HEK293 (cell line): Measurements from ENCODE around the gene PI16.

Experiments used
- EGR2 ChIP-seq: fragments of 450-650 bp; formaldehyde crosslinking; IDR thresholded peaks from 2 replicates; pipeline ENCODE4 v1.5.1; 2016; ENCODE audit warnings: low read depth, missing biosample characterization, missing genetic modification characterization
- SETDB1 ChIP-seq: IDR thresholded peaks from one replicate; pipeline ENCODE4 v1.6.1; 2017; ENCODE audit warnings: mild to moderate bottlenecking, low read length, moderate library complexity, mixed read lengths; ENCODE audit not compliant: insufficient read length
- SP3 ChIP-seq: fragments of 450-650 bp; formaldehyde crosslinking; IDR thresholded peaks from 2 replicates; pipeline ENCODE4 v1.5.1; 2016; ENCODE audit warnings: missing biosample characterization, missing genetic modification characterization
- YY1 ChIP-seq: fragments of 450-650 bp; formaldehyde crosslinking; IDR thresholded peaks from 2 replicates; pipeline ENCODE4 v1.5.1; 2018; ENCODE audit warnings: missing biosample characterization, missing genetic modification characterization
- ZNF132 ChIP-seq: fragments of 450-650 bp; formaldehyde crosslinking; IDR thresholded peaks from 2 replicates; pipeline ENCODE4 v1.5.1; 2017; ENCODE audit warnings: missing biosample characterization, missing genetic modification characterization, borderline replicate concordance
- ZNF423 ChIP-seq: fragments of 450-650 bp; formaldehyde crosslinking; IDR thresholded peaks from 2 replicates; pipeline ENCODE4 v1.5.1; 2016; ENCODE audit warnings: missing biosample characterization, missing genetic modification characterization
- ZNF48 ChIP-seq: fragments of 450-650 bp; formaldehyde crosslinking; IDR thresholded peaks from 2 replicates; pipeline ENCODE4 v1.5.1; 2016; ENCODE audit warnings: missing biosample characterization, missing genetic modification characterization
- ZNF501 ChIP-seq: fragments of 450-650 bp; formaldehyde crosslinking; IDR thresholded peaks from 2 replicates; pipeline ENCODE4 v1.5.1; 2016; ENCODE audit warnings: missing biosample characterization, missing genetic modification characterization
- ZNF626 ChIP-seq: fragments of 450-650 bp; sonication (Bioruptor Pico); formaldehyde crosslinking; IDR thresholded peaks from 2 replicates; pipeline ENCODE4 v1.5.1; 2018; ENCODE audit warnings: missing biosample characterization, missing genetic modification characterization, inconsistent platforms
- ZNF658 ChIP-seq: fragments of 450-650 bp; formaldehyde crosslinking; IDR thresholded peaks from 2 replicates; pipeline ENCODE4; 2016; ENCODE audit warnings: missing biosample characterization, missing genetic modification characterization
- TF ChIP-seq, protein P1 (sequence below): fragments of 450-650 bp; formaldehyde crosslinking; IDR thresholded peaks from 2 replicates; pipeline ENCODE4 v1.5.1; 2016; ENCODE audit warnings: missing biosample characterization, missing genetic modification characterization
- TF ChIP-seq, protein P2 (sequence below): fragments of 450-650 bp; formaldehyde crosslinking; IDR thresholded peaks from 2 replicates; pipeline ENCODE4 v1.5.1; 2016; ENCODE audit warnings: missing biosample characterization, missing genetic modification characterization
- TF ChIP-seq, protein P3 (sequence below): fragments of 450-650 bp; formaldehyde crosslinking; IDR thresholded peaks from 2 replicates; pipeline ENCODE4 v1.5.1; 2016; ENCODE audit warnings: missing biosample characterization, missing genetic modification characterization, low read depth

DNA sequence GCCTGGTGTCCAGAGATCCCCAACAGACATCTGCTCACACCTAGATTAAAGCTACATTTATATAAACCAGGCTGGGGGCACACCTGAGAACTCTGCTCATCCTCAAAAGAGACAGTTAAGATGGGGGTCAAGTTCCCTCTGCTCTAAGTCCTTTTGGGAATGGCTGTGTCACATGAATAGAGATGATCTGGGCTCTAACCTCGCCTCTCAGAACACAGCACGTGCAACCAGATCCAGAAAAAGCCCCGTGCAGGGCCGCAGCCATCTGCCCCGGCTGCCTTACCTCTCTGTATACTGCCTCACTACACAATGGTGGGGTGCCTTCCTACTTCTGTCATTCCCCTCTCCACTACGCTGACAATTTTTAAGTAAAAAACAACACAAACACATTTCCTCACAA is 25.6 kb downstream of the PI16 start:
- TF ChIP-seq ZNF48 (no peak), ZNF501 (no peak), ZNF626 (tag by site-specific recombination) (no peak), ZNF132 (tag by site-specific recombination) (no peak), SP3 (tag by site-specific recombination) (no peak), EGR2 (no peak), YY1 (tag by site-specific recombination) (no peak), SETDB1 (no peak), ZNF423 (no peak), ZNF658 (tag by site-specific recombination) (no peak)
- TF ChIP-seq, protein P1, sequence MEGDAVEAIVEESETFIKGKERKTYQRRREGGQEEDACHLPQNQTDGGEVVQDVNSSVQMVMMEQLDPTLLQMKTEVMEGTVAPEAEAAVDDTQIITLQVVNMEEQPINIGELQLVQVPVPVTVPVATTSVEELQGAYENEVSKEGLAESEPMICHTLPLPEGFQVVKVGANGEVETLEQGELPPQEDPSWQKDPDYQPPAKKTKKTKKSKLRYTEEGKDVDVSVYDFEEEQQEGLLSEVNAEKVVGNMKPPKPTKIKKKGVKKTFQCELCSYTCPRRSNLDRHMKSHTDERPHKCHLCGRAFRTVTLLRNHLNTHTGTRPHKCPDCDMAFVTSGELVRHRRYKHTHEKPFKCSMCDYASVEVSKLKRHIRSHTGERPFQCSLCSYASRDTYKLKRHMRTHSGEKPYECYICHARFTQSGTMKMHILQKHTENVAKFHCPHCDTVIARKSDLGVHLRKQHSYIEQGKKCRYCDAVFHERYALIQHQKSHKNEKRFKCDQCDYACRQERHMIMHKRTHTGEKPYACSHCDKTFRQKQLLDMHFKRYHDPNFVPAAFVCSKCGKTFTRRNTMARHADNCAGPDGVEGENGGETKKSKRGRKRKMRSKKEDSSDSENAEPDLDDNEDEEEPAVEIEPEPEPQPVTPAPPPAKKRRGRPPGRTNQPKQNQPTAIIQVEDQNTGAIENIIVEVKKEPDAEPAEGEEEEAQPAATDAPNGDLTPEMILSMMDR, result no peak
- TF ChIP-seq, protein P2, sequence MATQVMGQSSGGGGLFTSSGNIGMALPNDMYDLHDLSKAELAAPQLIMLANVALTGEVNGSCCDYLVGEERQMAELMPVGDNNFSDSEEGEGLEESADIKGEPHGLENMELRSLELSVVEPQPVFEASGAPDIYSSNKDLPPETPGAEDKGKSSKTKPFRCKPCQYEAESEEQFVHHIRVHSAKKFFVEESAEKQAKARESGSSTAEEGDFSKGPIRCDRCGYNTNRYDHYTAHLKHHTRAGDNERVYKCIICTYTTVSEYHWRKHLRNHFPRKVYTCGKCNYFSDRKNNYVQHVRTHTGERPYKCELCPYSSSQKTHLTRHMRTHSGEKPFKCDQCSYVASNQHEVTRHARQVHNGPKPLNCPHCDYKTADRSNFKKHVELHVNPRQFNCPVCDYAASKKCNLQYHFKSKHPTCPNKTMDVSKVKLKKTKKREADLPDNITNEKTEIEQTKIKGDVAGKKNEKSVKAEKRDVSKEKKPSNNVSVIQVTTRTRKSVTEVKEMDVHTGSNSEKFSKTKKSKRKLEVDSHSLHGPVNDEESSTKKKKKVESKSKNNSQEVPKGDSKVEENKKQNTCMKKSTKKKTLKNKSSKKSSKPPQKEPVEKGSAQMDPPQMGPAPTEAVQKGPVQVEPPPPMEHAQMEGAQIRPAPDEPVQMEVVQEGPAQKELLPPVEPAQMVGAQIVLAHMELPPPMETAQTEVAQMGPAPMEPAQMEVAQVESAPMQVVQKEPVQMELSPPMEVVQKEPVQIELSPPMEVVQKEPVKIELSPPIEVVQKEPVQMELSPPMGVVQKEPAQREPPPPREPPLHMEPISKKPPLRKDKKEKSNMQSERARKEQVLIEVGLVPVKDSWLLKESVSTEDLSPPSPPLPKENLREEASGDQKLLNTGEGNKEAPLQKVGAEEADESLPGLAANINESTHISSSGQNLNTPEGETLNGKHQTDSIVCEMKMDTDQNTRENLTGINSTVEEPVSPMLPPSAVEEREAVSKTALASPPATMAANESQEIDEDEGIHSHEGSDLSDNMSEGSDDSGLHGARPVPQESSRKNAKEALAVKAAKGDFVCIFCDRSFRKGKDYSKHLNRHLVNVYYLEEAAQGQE (tag by site-specific recombination), result no peak
- TF ChIP-seq, protein P3, sequence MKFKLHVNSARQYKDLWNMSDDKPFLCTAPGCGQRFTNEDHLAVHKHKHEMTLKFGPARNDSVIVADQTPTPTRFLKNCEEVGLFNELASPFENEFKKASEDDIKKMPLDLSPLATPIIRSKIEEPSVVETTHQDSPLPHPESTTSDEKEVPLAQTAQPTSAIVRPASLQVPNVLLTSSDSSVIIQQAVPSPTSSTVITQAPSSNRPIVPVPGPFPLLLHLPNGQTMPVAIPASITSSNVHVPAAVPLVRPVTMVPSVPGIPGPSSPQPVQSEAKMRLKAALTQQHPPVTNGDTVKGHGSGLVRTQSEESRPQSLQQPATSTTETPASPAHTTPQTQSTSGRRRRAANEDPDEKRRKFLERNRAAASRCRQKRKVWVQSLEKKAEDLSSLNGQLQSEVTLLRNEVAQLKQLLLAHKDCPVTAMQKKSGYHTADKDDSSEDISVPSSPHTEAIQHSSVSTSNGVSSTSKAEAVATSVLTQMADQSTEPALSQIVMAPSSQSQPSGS, result no peak
